ENCODE data around the gene ANKRD65.

Gene ANKRD65

GRCh38 chr1:1400576-1401456, 20.3 kb downstream of the ANKRD65 start:
- H3K27ac ChIP-seq = peak overlapping the region; percentile 82
- ChIA-PET POLR2A (ENCODE audit: low non-redundant PET) (interaction anchor here (0.7 kb wide), 1 partner anchor 37 kb away, joined by 3 read pairs; no protein-coding TSS in a partner anchor), CTCF (interaction anchor here (0.6 to 1.3 kb wide), 3 partner anchors 32 to 45 kb away, joined by 4 to 5 read pairs (median 4); no protein-coding TSS in a partner anchor)
- DNase-seq (ENCODE audit: low spot score) = no peak
- no peak for TF ChIP-seq CTCF (conservative IDR thresholded peaks at IDR 0.05; ENCODE audit: low read depth)

GRCh38 chr1:1399872-1400575, 21.1 kb downstream of the ANKRD65 start:
- CTCF ChIA-PET = interaction anchor here (0.6 to 1.6 kb wide), 6 partner anchors 9 to 46 kb away, joined by 3 to 6 read pairs (median 4); no protein-coding TSS in a partner anchor
- no peak for TF ChIP-seq CTCF (conservative IDR thresholded peaks at IDR 0.05; ENCODE audit: low read depth)
- POLR2A ChIA-PET (ENCODE audit: low non-redundant PET) = interaction anchor here (0.7 to 1.2 kb wide), 4 partner anchors 22 to 111 kb away, joined by 3 to 4 read pairs (median 3); partner anchors contain the start of gene AURKAIP1
- no peak for DNase-seq (ENCODE audit: low spot score)
- H3K27ac ChIP-seq = peak overlapping the region; percentile 82

GRCh38 chr1:1399187-1399871, 21.7 kb downstream of the ANKRD65 start, which contains the start of gene CCNL2:
TSS of gene CCNL2 (minus strand) at chr1:1399335. CDS start at chr1:1399306, 29 bp downstream.
- peak within 1 kb of the TSS; percentile 82 for H3K27ac ChIP-seq
- peak; percentile 56 for TF ChIP-seq CTCF (conservative IDR thresholded peaks at IDR 0.05; ENCODE audit: low read depth)
- ChIA-PET POLR2A (ENCODE audit: low non-redundant PET) (interaction anchor here (0.6 to 1.3 kb wide), 8 partner anchors 9 to 146 kb away, joined by 3 to 6 read pairs (median 4); partner anchors contain the start of gene AURKAIP1), CTCF (interaction anchor here (0.6 to 1.6 kb wide), 4 partner anchors 10 to 101 kb away, joined by 3 to 6 read pairs (median 4); no protein-coding TSS in a partner anchor)
- DNase-seq (ENCODE audit: low spot score) = peak; percentile 98

GRCh38 chr1:1398677-1399186, 22.3 kb downstream of the ANKRD65 start:
- ChIA-PET CTCF (interaction anchor here (1.0 to 1.6 kb wide), 3 partner anchors 42 to 107 kb away, joined by 3 to 6 read pairs (median 5); no protein-coding TSS in a partner anchor), POLR2A (ENCODE audit: low non-redundant PET) (interaction anchor here (0.6 to 1.3 kb wide), 4 partner anchors 9 to 38 kb away, joined by 3 to 6 read pairs (median 4); partner anchors contain the start of gene AURKAIP1)
- no peak for DNase-seq (ENCODE audit: low spot score)
- peak overlapping the region; percentile 82 for H3K27ac ChIP-seq
- TF ChIP-seq CTCF (conservative IDR thresholded peaks at IDR 0.05; ENCODE audit: low read depth) = no peak

GRCh38 chr1:1397839-1398523, 23.1 kb downstream of the ANKRD65 start:
- POLR2A ChIA-PET (ENCODE audit: low non-redundant PET) = no interaction called here
- DNase-seq (ENCODE audit: low spot score) = no peak
- CTCF ChIA-PET = interaction anchor here (1.1 kb wide), 1 partner anchor 107 kb away, joined by 5 read pairs; no protein-coding TSS in a partner anchor
- peak overlapping the region; percentile 82 for H3K27ac ChIP-seq
- TF ChIP-seq CTCF (conservative IDR thresholded peaks at IDR 0.05; ENCODE audit: low read depth) = no peak

Data from RWPE1 (cell line).